A549 (cell line): ENCODE measurements around the gene RERE. TPM values are rescaled to one million over a fixed set of nuclear protein-coding genes. Genes with fewer than 3 reads are reported as not detected.
"Not testable (repeated sequence)": the region's sequence is repeated elsewhere in the genome, so short reads cannot be mapped to it uniquely, and the experiment has no call there.

Experiments
- ATAC-seq, 2 experiments: fragments of 200-7000 bp in 1 of 2; fragments of >200 bp in 1 of 2; cut with Nextera tagmentation in 1 of 2; cut with Tn5 transposase in 1 of 2; 3 replicates each; pipeline versions ENCODE4 v1.8.0 to v1.9.1; 2018 to 2020; ENCODE audit warnings: mild to moderate bottlenecking in 1 of 2, moderate library complexity in 1 of 2
- CTCF ChIA-PET: fragments of 300-600 bp; sonication (Branson Sonifier 250); formaldehyde crosslinking; extraction: SDS; loops from one replicate; lab custom pipeline; 2021; ENCODE audit warnings: antibody characterized with exemption, inconsistent platforms; lab: Yijun Ruan, JAX
- POLR2A ChIA-PET: fragments of 350-600 bp; formaldehyde crosslinking; extraction: SDS; loops from one replicate; lab custom pipeline; 2021; ENCODE audit warnings: antibody characterized with exemption, inconsistent platforms; lab: Yijun Ruan, JAX
- DNase-seq, 2 experiments: peaks; one replicate each; pipeline versions ENCODE4 v3.0.0 to v3.0.0-alpha.2; 2011 to 2016; ENCODE audit warnings: low read depth in 1 of 2, low spot score in 1 of 2
- FAIRE-seq: peaks from 2 replicates; lab custom pipeline; 2011; peaks lifted over from hg19 to GRCh38; lab: Jason Lieb, UNC
- H3K27ac ChIP-seq, 2 experiments: fragments of >200 bp; sonication (Bioruptor Twin); formaldehyde crosslinking; 3 replicates each; pipeline ENCODE4 v1.5.1; 2016 to 2017
- H3K4me1 ChIP-seq: fragments of >200 bp; sonication (Bioruptor Twin); formaldehyde crosslinking; 3 replicates; pipeline ENCODE4 v1.6.1; 2016
- H3K4me2 ChIP-seq: fragments of >200 bp; sonication (Bioruptor Twin); formaldehyde crosslinking; 3 replicates; pipeline ENCODE4 v1.6.1; 2016
- H3K4me3 ChIP-seq: fragments of >200 bp; sonication (Bioruptor Twin); formaldehyde crosslinking; 3 replicates; pipeline ENCODE4 v1.5.1; 2016
- H3K9me3 ChIP-seq: fragments of >200 bp; sonication (Bioruptor Twin); formaldehyde crosslinking; 3 replicates; pipeline ENCODE4 v1.6.1; 2016
- ATOH8 ChIP-seq: fragments of 250-450 bp; sonication (Bioruptor Pico); IDR thresholded peaks from 2 replicates; pipeline ENCODE4 v1.5.0; 2020; ENCODE audit warnings: low read depth, mild to moderate bottlenecking, moderate library complexity
- BCL3 ChIP-seq: fragments of >200 bp; sonication (Bioruptor Twin); formaldehyde crosslinking; IDR thresholded peaks from 3 replicates; pipeline ENCODE4 v1.6.1; 2016
- CHD2 ChIP-seq: fragments of 150-350 bp; IDR thresholded peaks from 2 replicates; pipeline ENCODE4 v1.6.1; 2014; ENCODE audit warnings: low read length; ENCODE audit not compliant: partially characterized antibody
- CTCF ChIP-seq: fragments of >200 bp; sonication (Bioruptor Twin); formaldehyde crosslinking; IDR thresholded peaks from 3 replicates; pipeline ENCODE4 v1.5.1; 2016
- EHMT2 ChIP-seq: fragments of 200-600 bp; sonication (generic); IDR thresholded peaks from 2 replicates; pipeline ENCODE4 v1.6.1; 2016; ENCODE audit warnings: antibody characterized with exemption, low read depth, mild to moderate bottlenecking, moderate library complexity
- FOXS1 ChIP-seq: fragments of 250-450 bp; sonication (Bioruptor Pico); IDR thresholded peaks from 2 replicates; pipeline ENCODE4 v1.5.0; 2020; ENCODE audit warnings: mild to moderate bottlenecking, moderate library complexity
- HMGXB4 ChIP-seq: fragments of 250-450 bp; sonication (Bioruptor Pico); IDR thresholded peaks from 2 replicates; pipeline ENCODE4 v1.5.0; 2021; ENCODE audit warnings: mild to moderate bottlenecking, moderate library complexity, borderline replicate concordance
- HOXB13 ChIP-seq: fragments of 250-450 bp; sonication (Bioruptor Pico); IDR thresholded peaks from 2 replicates; pipeline ENCODE4 v1.5.0; 2020; ENCODE audit warnings: low read depth, mild to moderate bottlenecking, moderate library complexity
- HOXB5 ChIP-seq: fragments of 250-450 bp; sonication (Bioruptor Pico); IDR thresholded peaks from 2 replicates; pipeline ENCODE4 v1.5.0; 2020; ENCODE audit warnings: mild to moderate bottlenecking, moderate library complexity
- MAX ChIP-seq: IDR thresholded peaks from 2 replicates; pipeline ENCODE4 v1.6.1; 2012
- RARB ChIP-seq: fragments of 250-450 bp; sonication (Bioruptor Pico); IDR thresholded peaks from 2 replicates; pipeline ENCODE4 v1.8.0; 2021; ENCODE audit warnings: mild to moderate bottlenecking, moderate library complexity
- RNF2 ChIP-seq: fragments of 200-600 bp; sonication (generic); IDR thresholded peaks from 2 replicates; pipeline ENCODE4 v1.6.1; 2016; ENCODE audit warnings: low read depth, mild to moderate bottlenecking, antibody characterized with exemption, moderate library complexity, borderline replicate concordance
- SMC3 ChIP-seq: fragments of >200 bp; sonication (Bioruptor Twin); formaldehyde crosslinking; IDR thresholded peaks from 3 replicates; pipeline ENCODE4 v1.6.1; 2018; ENCODE audit warnings: inconsistent platforms
- SREBF2 ChIP-seq: fragments of 450-650 bp; IDR thresholded peaks from 2 replicates; pipeline ENCODE4 v1.6.1; 2014; ENCODE audit warnings: mild to moderate bottlenecking, moderate library complexity
- TFCP2L1 ChIP-seq: fragments of 250-450 bp; sonication (Bioruptor Pico); IDR thresholded peaks from 2 replicates; pipeline ENCODE4 v1.5.0; 2021; ENCODE audit warnings: mild to moderate bottlenecking
- WGBS: methylation state at CpG from one replicate; pipeline ENCODE4 v1.1.6; 2017; ENCODE audit errors: missing lambda C conversion rate; 5-methylcytosine and 5-hydroxymethylcytosine counted together
- polyA plus RNA-seq, 4 experiments: library from polyadenylated mRNA; depleted of rRNA in 3 of 4; stranded (reverse); fragments of >200 nt; fragmentation: RNase III in 1 of 4; extraction: RNeasy Plus Mini Kit Qiagen cat#74134 plus additional on column Dnase treatment in 1 of 4; gene quantifications; 2 replicates in 3 of 4; 3 replicates in 1 of 4; pipeline ENCODE4 v1.2.3, GENCODE V29; 2011 to 2017

The RERE gene
- polyA plus RNA-seq, 2 of the 4 experiments (the other 2 are of a cell fraction): 12.6 to 28.6 TPM

- TF ChIP-seq FOXS1 (CRISPR knock-in tag): peak; percentile 70; the same call in 1 of the 2 replicates
- peak; percentile 65; the same call in 1 of the 2 replicates for TF ChIP-seq TFCP2L1 (CRISPR knock-in tag)
- no peak for TF ChIP-seq HMGXB4 (CRISPR knock-in tag)
- peak; percentile 88; the same call in 1 of the 2 replicates for TF ChIP-seq HOXB13 (CRISPR knock-in tag)
- no peak for TF ChIP-seq MAX
Observed at GRCh38 chr1:8625981-8626898, 191.2 kb downstream of the RERE start (continued).

GRCh38 chr1:8625491-8625890 lies 191.9 kb downstream of the RERE start:
- POLR2A ChIA-PET: no interaction called here
- FAIRE-seq: no peak
- CTCF ChIA-PET: interaction anchor here (0.7 to 1.5 kb wide), 2 partner anchors 78 to 101 kb away, joined by 3 to 6 read pairs; no protein-coding TSS in a partner anchor
- Histone ChIP-seq H3K27ac (peak overlapping the region in 1 of 2 experiments; percentile 40; a peak in 2 of 6 replicates), H3K4me3 (no peak overlapping the region), H3K4me1 (peaks cover 48% of the 10 kb centered on the region), H3K4me2 (no peak overlapping the region), H3K9me3 (no peaks in the 10 kb centered on the region)
- ATAC-seq: no peak
- TF ChIP-seq SREBF2 (no peak), EHMT2 (no peak), HOXB5 (no peak), RARB (CRISPR knock-in tag) (no peak), RNF2 (no peak), SMC3 (no peak), CHD2 (no peak), BCL3 (no peak), TFCP2L1 (CRISPR knock-in tag) (no peak), CTCF (no peak), ATOH8 (CRISPR knock-in tag) (no peak)
- WGBS: 91% methylated on average over 2 of the region's 2 CpGs
- no peak for DNase-seq

- H3K9me3 ChIP-seq, CTCF ChIA-PET, FAIRE-seq, H3K27ac ChIP-seq, DNase-seq, ATAC-seq, H3K4me3 ChIP-seq, POLR2A ChIA-PET, H3K4me2 ChIP-seq: not testable (repeated sequence)
- peaks cover 33% of the 10 kb centered on the region for H3K4me1 ChIP-seq
- 76% methylated on average over 7 of the region's 7 CpGs for WGBS
Observed at GRCh38 chr1:8623651-8624192, 193.7 kb downstream of the RERE start.

GRCh38 chr1:8621785-8622348 lies 195.6 kb downstream of the RERE start:
- POLR2A ChIA-PET: not testable (repeated sequence)

GRCh38 chr1:8621034-8621582 lies 196.3 kb downstream of the RERE start:
- H3K4me3 ChIP-seq, FAIRE-seq, DNase-seq, ATAC-seq, H3K27ac ChIP-seq, H3K4me2 ChIP-seq, H3K9me3 ChIP-seq, POLR2A ChIA-PET: not testable (repeated sequence)
- peaks cover 11% of the 10 kb centered on the region for H3K4me1 ChIP-seq
- CTCF ChIA-PET: interaction anchor here (1.2 to 1.6 kb wide), 2 partner anchors 9 to 105 kb away, joined by 3 to 5 read pairs; no protein-coding TSS in a partner anchor
- WGBS: 82% methylated on average over 9 of the region's 9 CpGs

More at GRCh38 chr1:8621785-8622348, 195.6 kb downstream of the RERE start:
- FAIRE-seq, H3K4me2 ChIP-seq, H3K4me3 ChIP-seq, ATAC-seq, H3K9me3 ChIP-seq, H3K27ac ChIP-seq, DNase-seq: not testable (repeated sequence)
- WGBS: 81% methylated on average over 2 of the region's 2 CpGs
- CTCF ChIA-PET: interaction anchor here (1.6 kb wide), 1 partner anchor 104 kb away, joined by 5 read pairs; no protein-coding TSS in a partner anchor
- peaks cover 18% of the 10 kb centered on the region for H3K4me1 ChIP-seq
